ENCODE measurements around the gene MDFIC2.

Gene MDFIC2

GRCh38 chr3:70176224-70176623 lies 136.2 kb downstream of the MDFIC2 start:
- TF ChIP-seq EZH2phosphoT487 (conservative IDR thresholded peaks at IDR 0.05; ENCODE audit: low read length), result no peak
- TF ChIP-seq, protein P1, sequence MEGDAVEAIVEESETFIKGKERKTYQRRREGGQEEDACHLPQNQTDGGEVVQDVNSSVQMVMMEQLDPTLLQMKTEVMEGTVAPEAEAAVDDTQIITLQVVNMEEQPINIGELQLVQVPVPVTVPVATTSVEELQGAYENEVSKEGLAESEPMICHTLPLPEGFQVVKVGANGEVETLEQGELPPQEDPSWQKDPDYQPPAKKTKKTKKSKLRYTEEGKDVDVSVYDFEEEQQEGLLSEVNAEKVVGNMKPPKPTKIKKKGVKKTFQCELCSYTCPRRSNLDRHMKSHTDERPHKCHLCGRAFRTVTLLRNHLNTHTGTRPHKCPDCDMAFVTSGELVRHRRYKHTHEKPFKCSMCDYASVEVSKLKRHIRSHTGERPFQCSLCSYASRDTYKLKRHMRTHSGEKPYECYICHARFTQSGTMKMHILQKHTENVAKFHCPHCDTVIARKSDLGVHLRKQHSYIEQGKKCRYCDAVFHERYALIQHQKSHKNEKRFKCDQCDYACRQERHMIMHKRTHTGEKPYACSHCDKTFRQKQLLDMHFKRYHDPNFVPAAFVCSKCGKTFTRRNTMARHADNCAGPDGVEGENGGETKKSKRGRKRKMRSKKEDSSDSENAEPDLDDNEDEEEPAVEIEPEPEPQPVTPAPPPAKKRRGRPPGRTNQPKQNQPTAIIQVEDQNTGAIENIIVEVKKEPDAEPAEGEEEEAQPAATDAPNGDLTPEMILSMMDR (IDR thresholded peaks at IDR 0.05; ENCODE audit: insufficient read depth, low read length, poor library complexity, severe bottlenecking), result no peak
- Histone ChIP-seq H3K27ac (ENCODE audit: low read depth, low read length) (no peak overlapping the region), H4K20me1 (ENCODE audit: low read depth, low read length) (no peaks in the 10 kb centered on the region), H3K4me3 (ENCODE audit: insufficient read depth, low read length, poor library complexity, severe bottlenecking) (no peak overlapping the region), H3K9me3 (ENCODE audit: insufficient read depth, low read length) (no peaks in the 10 kb centered on the region), H3K4me2 (ENCODE audit: low read depth, low read length, poor library complexity, severe bottlenecking) (no peak overlapping the region), H2AFZ (ENCODE audit: low read depth, low read length, severe bottlenecking) (no peak overlapping the region), H3K9me2 (replicated peaks; ENCODE audit: insufficient read depth, low read length) (no peaks in the 10 kb centered on the region), H3F3A (ENCODE audit: insufficient read depth) (no peaks in the 10 kb centered on the region), H3K79me2 (ENCODE audit: insufficient read depth, low read length) (no peaks in the 10 kb centered on the region), H3K9ac (ENCODE audit: low read length) (no peak overlapping the region), H3K27me3 (ENCODE audit: low read length) (no peaks in the 10 kb centered on the region), H3K36me3 (ENCODE audit: low read length) (no peaks in the 10 kb centered on the region)

DNA sequence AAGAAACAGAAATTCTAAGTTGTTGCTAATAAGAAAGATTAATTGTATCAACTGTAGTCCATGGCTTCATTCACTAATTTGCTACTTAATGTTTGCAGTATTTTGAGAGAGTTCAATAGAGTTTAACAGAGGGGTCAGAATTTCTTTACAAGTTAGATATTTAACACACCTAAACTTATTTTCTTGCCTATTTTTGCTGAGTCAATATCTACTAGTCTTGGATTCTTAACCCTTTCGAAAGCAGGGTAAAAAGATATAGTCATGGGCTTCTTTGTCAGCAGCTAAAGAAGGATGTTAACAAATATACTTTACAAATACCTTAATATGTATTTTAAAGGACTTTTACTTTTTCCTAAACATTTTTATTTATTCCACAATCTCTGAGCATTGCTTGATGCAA lies 155.6 kb downstream of the MDFIC2 start:
- Histone ChIP-seq H3K9me2 (replicated peaks; ENCODE audit: insufficient read depth, low read length) (no peaks in the 10 kb centered on the region), H4K20me1 (ENCODE audit: low read depth, low read length) (no peaks in the 10 kb centered on the region), H3K79me2 (ENCODE audit: insufficient read depth, low read length) (no peaks in the 10 kb centered on the region), H3K4me2 (ENCODE audit: low read depth, low read length, poor library complexity, severe bottlenecking) (no peak overlapping the region), H3K27me3 (ENCODE audit: low read length) (no peaks in the 10 kb centered on the region), H3K36me3 (ENCODE audit: low read length) (no peaks in the 10 kb centered on the region), H3K4me3 (ENCODE audit: insufficient read depth, low read length, poor library complexity, severe bottlenecking) (no peak overlapping the region), H3K27ac (ENCODE audit: low read depth, low read length) (no peak overlapping the region), H3K9ac (ENCODE audit: low read length) (no peak overlapping the region), H2AFZ (ENCODE audit: low read depth, low read length, severe bottlenecking) (no peak overlapping the region), H3F3A (ENCODE audit: insufficient read depth) (no peaks in the 10 kb centered on the region), H3K9me3 (ENCODE audit: insufficient read depth, low read length) (no peaks in the 10 kb centered on the region)
- TF ChIP-seq EZH2phosphoT487 (conservative IDR thresholded peaks at IDR 0.05; ENCODE audit: low read length), result no peak
- TF ChIP-seq, protein P1 (IDR thresholded peaks at IDR 0.05; ENCODE audit: insufficient read depth, low read length, poor library complexity, severe bottlenecking), result no peak

GRCh38 chr3:70150599-70150998 lies 161.8 kb downstream of the MDFIC2 start:
- Histone ChIP-seq H3K36me3 (ENCODE audit: low read length) (no peaks in the 10 kb centered on the region), H3K4me3 (ENCODE audit: insufficient read depth, low read length, poor library complexity, severe bottlenecking) (no peak overlapping the region), H3K9me2 (replicated peaks; ENCODE audit: insufficient read depth, low read length) (no peaks in the 10 kb centered on the region), H3K27ac (ENCODE audit: low read depth, low read length) (no peak overlapping the region), H4K20me1 (ENCODE audit: low read depth, low read length) (no peaks in the 10 kb centered on the region), H3K9me3 (ENCODE audit: insufficient read depth, low read length) (no peaks in the 10 kb centered on the region), H3K27me3 (ENCODE audit: low read length) (no peaks in the 10 kb centered on the region), H3F3A (ENCODE audit: insufficient read depth) (no peaks in the 10 kb centered on the region), H3K79me2 (ENCODE audit: insufficient read depth, low read length) (no peaks in the 10 kb centered on the region), H3K9ac (ENCODE audit: low read length) (no peak overlapping the region), H3K4me2 (ENCODE audit: low read depth, low read length, poor library complexity, severe bottlenecking) (no peak overlapping the region), H2AFZ (ENCODE audit: low read depth, low read length, severe bottlenecking) (no peak overlapping the region)
- no peak for TF ChIP-seq EZH2phosphoT487 (conservative IDR thresholded peaks at IDR 0.05; ENCODE audit: low read length)
- TF ChIP-seq, protein P1 (IDR thresholded peaks at IDR 0.05; ENCODE audit: insufficient read depth, low read length, poor library complexity, severe bottlenecking), result no peak

Measured in SU-DHL-6 (cell line).